NT2/D1 (cell line): ENCODE results near the gene TMEM141.
A peak's percentile ranks its signal among the peaks of the same experiment; 100 is the strongest.
"Not testable (repeated sequence)": the region's sequence is repeated elsewhere in the genome, so short reads cannot be mapped to it uniquely, and the experiment has no call there.

Source experiments
- DNase-seq: peaks from one replicate; pipeline ENCODE4 v3.0.0-alpha.2; 2011; ENCODE audit warnings: low read depth, low spot score
- H3K27me3 ChIP-seq: 2 replicates; pipeline ENCODE4 v1.6.0; 2011; ENCODE audit warnings: mild to moderate bottlenecking; ENCODE audit not compliant: insufficient read length, insufficient read depth
- H3K36me3 ChIP-seq: 2 replicates; pipeline ENCODE4 v1.6.1; 2011; ENCODE audit warnings: mild to moderate bottlenecking, low read length, mixed read lengths; ENCODE audit not compliant: insufficient read depth, insufficient read length
- H3K4me1 ChIP-seq: 2 replicates; pipeline ENCODE4 v1.5.1; 2011; ENCODE audit not compliant: insufficient read depth, insufficient read length
- H3K4me3 ChIP-seq: 2 replicates; pipeline ENCODE4 v1.5.1; 2011; ENCODE audit warnings: low read depth; ENCODE audit not compliant: insufficient read length
- H3K9ac ChIP-seq: 2 replicates; pipeline ENCODE4 v1.6.0; 2011; ENCODE audit warnings: low read depth; ENCODE audit not compliant: insufficient read length
- H3K9me3 ChIP-seq: 2 replicates; pipeline ENCODE4 v1.5.1; 2011; ENCODE audit warnings: mild to moderate bottlenecking, low read length; ENCODE audit not compliant: insufficient read depth
- SUZ12 ChIP-seq: IDR thresholded peaks from 2 replicates; pipeline ENCODE4 v1.6.1; 2011; ENCODE audit not compliant: insufficient read length, insufficient read depth; ENCODE audit errors: extremely low read depth
- YY1 ChIP-seq: IDR thresholded peaks from 2 replicates; pipeline ENCODE4 v1.6.1; 2011; ENCODE audit not compliant: insufficient read length, insufficient read depth
- ZNF274 ChIP-seq: IDR thresholded peaks from 2 replicates; pipeline ENCODE4 v1.6.1; 2011; ENCODE audit warnings: mild to moderate bottlenecking, low read depth, low read length

Gene TMEM141

GRCh38 chr9:136794281-136794999 lies 3.3 kb downstream of the TMEM141 start:
- peaks cover 27% of the 10 kb centered on the region for H3K4me1 ChIP-seq
- peaks cover 11% of the 10 kb centered on the region for H3K27me3 ChIP-seq
- H3K4me3 ChIP-seq = no peak overlapping the region
- no peaks in the 10 kb centered on the region for H3K9me3 ChIP-seq
- H3K36me3 ChIP-seq = peaks cover 26% of the 10 kb centered on the region
- DNase-seq = no peak
- TF ChIP-seq SUZ12 (no peak), YY1 (no peak), ZNF274 (no peak)
- H3K9ac ChIP-seq = no peak overlapping the region

GRCh38 chr9:136795000-136795348 lies 3.8 kb downstream of the TMEM141 start:
- H3K36me3 ChIP-seq = peaks cover 26% of the 10 kb centered on the region
- no peak overlapping the region for H3K9ac ChIP-seq
- no peak for TF ChIP-seq ZNF274
- no peak for TF ChIP-seq YY1
- TF ChIP-seq SUZ12 = no peak
- H3K4me1 ChIP-seq = peaks cover 29% of the 10 kb centered on the region
- H3K9me3 ChIP-seq = no peaks in the 10 kb centered on the region
- H3K27me3 ChIP-seq = peaks cover 16% of the 10 kb centered on the region
- H3K4me3 ChIP-seq = no peak overlapping the region
- DNase-seq = no peak

- H3K9ac ChIP-seq = peak within 1 kb of the TSS; percentile 12
- H3K27me3 ChIP-seq = peaks cover 16% of the 10 kb centered on the region
- peaks cover 26% of the 10 kb centered on the region for H3K36me3 ChIP-seq
- TF ChIP-seq ZNF274 (no peak), YY1 (no peak), SUZ12 (no peak)
- H3K9me3 ChIP-seq = no peaks in the 10 kb centered on the region
- DNase-seq = no peak
- peaks cover 29% of the 10 kb centered on the region for H3K4me1 ChIP-seq
- H3K4me3 ChIP-seq = no peak within 1 kb of the TSS
Observed at GRCh38 chr9:136796238-136796774, 5.2 kb downstream of the TMEM141 start, which contains the start of gene CCDC183. CCDC183 (plus strand) TSS chr9:136796338; CDS start chr9:136796398, 60 bp downstream.

- not testable (repeated sequence) for DNase-seq, H3K4me3 ChIP-seq, H3K9me3 ChIP-seq, H3K9ac ChIP-seq
- H3K36me3 ChIP-seq = peaks cover 26% of the 10 kb centered on the region
- H3K27me3 ChIP-seq = peaks cover 16% of the 10 kb centered on the region
- peaks cover 29% of the 10 kb centered on the region for H3K4me1 ChIP-seq
Observed at GRCh38 chr9:136796775-136797347, 5.7 kb downstream of the TMEM141 start.

GRCh38 chr9:136798708-136799078 lies 7.5 kb downstream of the TMEM141 start:
- no peak overlapping the region for H3K4me3 ChIP-seq
- H3K36me3 ChIP-seq = peaks cover 13% of the 10 kb centered on the region
- no peaks in the 10 kb centered on the region for H3K9me3 ChIP-seq
- no peak for DNase-seq
- TF ChIP-seq SUZ12 = no peak
- no peak for TF ChIP-seq YY1
- TF ChIP-seq ZNF274 = no peak
- H3K27me3 ChIP-seq = peaks cover 21% of the 10 kb centered on the region
- H3K4me1 ChIP-seq = peaks cover 20% of the 10 kb centered on the region
- peak overlapping the region; percentile 68 for H3K9ac ChIP-seq

GRCh38 chr9:136799079-136799853 lies 8.1 kb downstream of the TMEM141 start:
- TF ChIP-seq ZNF274 = no peak
- TF ChIP-seq YY1 = no peak
- TF ChIP-seq SUZ12 = no peak
- Histone ChIP-seq H3K9ac (peak overlapping the region; percentile 68), H3K9me3 (no peaks in the 10 kb centered on the region), H3K36me3 (peaks cover 15% of the 10 kb centered on the region), H3K4me1 (peaks cover 20% of the 10 kb centered on the region), H3K4me3 (peak overlapping the region; percentile 32), H3K27me3 (peaks cover 21% of the 10 kb centered on the region)
- DNase-seq = no peak

GRCh38 chr9:136799854-136800657 lies 8.9 kb downstream of the TMEM141 start:
- TF ChIP-seq YY1 = no peak
- TF ChIP-seq ZNF274 = no peak
- TF ChIP-seq SUZ12 = no peak
- Histone ChIP-seq H3K9ac (peak overlapping the region; percentile 76), H3K9me3 (no peaks in the 10 kb centered on the region), H3K27me3 (peaks cover 21% of the 10 kb centered on the region), H3K4me3 (peak overlapping the region; percentile 48), H3K36me3 (peaks cover 17% of the 10 kb centered on the region), H3K4me1 (peaks cover 20% of the 10 kb centered on the region)
- peak; percentile 88 for DNase-seq
